ENCODE data around the gene SGSM2.

Gene SGSM2

GRCh38 chr17:2369039-2369438, 31.7 kb downstream of the SGSM2 start:
- DNase-seq: no peak

DNA sequence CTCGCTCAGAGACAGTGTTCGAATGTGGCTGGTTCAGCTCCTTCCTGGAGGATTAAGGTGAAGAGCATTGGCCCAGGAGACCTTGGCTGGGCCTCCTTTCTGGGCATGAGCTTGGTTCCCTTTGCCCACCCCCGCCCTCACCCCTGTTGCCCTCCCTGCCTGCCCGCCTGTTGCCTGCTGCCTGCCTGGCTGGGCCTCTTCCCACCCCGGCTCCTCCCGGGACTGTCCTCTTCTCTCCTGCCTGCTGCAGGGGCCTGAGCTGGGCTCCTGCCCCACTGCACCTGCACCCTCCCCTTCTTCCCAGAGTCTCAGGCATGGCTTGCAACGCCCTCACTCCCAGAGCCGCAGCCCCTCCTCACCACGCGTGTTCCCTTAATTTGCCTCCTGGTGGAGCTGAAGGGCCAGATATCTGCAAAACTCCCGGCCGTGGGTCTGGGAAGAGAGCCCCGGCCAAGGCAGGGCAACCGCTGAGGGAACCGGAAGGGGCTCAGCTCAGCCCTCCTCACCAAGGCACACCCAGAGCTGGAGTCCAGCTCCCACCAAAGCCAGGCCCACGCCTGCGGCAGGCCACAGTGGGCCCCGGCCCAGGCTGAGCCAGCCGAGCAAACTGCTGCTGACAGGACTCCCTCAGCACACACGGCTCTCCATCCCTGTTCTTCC, 32.4 kb downstream of the SGSM2 start:
- no peak for DNase-seq

DNA sequence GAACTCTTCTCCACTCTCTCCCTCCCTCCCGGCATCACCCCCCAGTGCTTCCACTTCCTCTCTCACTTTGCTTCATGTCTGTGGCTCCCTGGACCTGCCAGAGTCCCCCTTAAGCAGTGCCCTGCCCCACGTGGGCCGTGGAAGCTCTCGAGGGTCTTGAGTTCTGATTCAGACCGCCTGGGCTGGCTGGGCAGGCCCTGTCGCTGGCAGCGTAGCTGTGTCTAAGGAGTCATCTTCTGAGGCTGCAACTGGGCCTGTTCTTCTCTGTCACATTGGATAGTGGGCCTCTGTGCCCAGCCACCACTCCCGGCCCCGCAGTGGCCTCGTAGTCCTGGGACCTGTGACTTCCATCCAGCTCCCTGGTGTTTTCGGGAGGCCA, 32.9 kb downstream of the SGSM2 start:
- DNase-seq: no peak

- no peak for DNase-seq
Observed at GRCh38 chr17:2371183-2372130, 34.2 kb downstream of the SGSM2 start.

- no peak for DNase-seq
Observed at GRCh38 chr17:2372180-2372579, 34.9 kb downstream of the SGSM2 start.

- DNase-seq: no peak
Observed at GRCh38 chr17:2372681-2373080, 35.4 kb downstream of the SGSM2 start.

GRCh38 chr17:2373179-2373578, 35.9 kb downstream of the SGSM2 start:
- no peak for DNase-seq

- DNase-seq: no peak
Observed at GRCh38 chr17:2374549-2375285, 37.4 kb downstream of the SGSM2 start.

- no peak for DNase-seq
Observed at GRCh38 chr17:2375406-2375805, 38.1 kb downstream of the SGSM2 start.

DNA sequence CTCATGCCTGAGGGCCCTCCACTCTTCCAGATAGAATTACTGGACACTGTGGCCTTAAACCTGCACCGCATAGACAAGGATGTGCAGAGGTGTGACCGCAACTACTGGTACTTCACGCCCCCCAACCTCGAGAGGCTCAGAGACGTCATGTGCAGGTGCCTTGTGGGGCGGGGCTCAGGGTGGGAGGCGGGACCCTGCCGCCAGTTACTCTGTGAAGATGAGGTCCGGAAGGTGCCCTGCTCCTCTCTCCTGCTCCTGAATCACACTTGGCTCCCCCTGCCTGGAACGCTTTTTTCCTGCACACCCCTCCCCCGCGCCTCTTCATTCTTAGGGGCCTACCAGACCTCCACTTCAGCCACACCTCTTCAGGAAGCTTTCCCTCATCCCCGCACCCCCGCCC, 38.8 kb downstream of the SGSM2 start:
- DNase-seq: no peak

DNA sequence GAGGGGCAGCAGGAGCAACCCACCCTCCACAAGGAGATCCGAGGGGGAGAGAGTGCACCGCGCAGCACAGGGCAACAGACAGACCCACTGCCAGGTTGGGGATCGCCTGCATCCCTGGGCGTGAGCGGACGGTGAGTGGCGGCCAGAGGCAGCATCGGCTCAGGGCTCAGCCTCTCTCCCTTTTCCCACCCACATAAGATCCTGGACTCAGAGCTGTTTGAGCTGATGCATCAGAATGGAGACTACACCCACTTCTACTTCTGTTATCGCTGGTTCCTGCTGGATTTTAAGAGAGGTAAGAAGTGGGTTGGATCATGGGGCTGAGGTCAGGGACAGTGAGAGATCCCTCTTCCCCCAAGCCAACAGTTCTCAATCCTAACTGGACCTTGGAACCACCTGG, 40.4 kb downstream of the SGSM2 start:
- no peak for DNase-seq

GRCh38 chr17:2378905-2379304, 41.6 kb downstream of the SGSM2 start:
- DNase-seq: no peak

GRCh38 chr17:2379489-2380225, 42.4 kb downstream of the SGSM2 start:
- DNase-seq: no peak

DNA sequence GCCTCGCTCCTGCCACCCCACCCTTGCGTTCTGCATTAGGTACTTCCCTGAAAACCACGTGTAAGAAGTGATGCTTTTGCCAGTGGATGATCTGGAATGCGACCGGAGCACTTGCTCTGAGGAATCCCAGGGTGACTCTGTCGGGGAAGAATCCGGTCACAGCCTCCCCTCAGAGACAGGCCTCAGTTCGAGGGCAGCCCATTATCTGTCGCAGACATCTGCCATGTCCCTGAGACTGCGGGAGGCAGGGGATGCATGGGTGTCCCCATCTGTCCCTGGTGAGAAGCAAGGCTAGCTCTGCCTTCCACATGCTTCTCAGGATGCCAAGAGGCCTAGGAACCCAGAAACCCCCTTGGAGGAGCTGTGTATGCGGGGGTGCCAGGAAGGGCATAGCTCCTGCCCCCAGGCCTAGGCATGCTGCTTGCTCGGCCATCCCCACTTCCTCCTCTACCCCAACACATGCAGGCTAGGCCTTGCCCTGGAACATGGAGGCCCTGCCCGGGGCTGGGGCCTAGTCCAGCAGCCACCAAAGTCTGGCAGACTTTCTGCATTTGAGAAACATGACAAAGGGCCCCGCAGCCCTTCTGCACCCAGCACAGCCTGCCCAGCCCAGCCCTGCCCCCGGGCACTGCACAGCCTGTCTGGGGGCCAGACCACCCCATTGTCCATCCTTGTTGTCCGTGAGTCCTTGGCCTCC, 43.1 kb downstream of the SGSM2 start:
- no peak for DNase-seq

- DNase-seq: no peak
Observed at GRCh38 chr17:2380950-2381649, 43.8 kb downstream of the SGSM2 start.

- DNase-seq: no peak
Observed at GRCh38 chr17:2383628-2384167, 46.4 kb downstream of the SGSM2 start.

GRCh38 chr17:2384439-2385127, 47.3 kb downstream of the SGSM2 start:
- no peak for DNase-seq

GRCh38 chr17:2385240-2386210, 48.2 kb downstream of the SGSM2 start:
- DNase-seq: no peak

GRCh38 chr17:2386400-2387085, 49.2 kb downstream of the SGSM2 start:
- no peak for DNase-seq

All from activated CD4-positive, alpha-beta T cell treated with anti-CD3 and anti-CD28 coated beads for 48 hours (primary cell).